Lower lobe of right lung (tissue), 2 donors: ENCODE results near the gene PRDM15. TPM values are rescaled to one million over a fixed set of nuclear protein-coding genes. Genes with fewer than 3 reads are reported as not detected.
A peak's percentile ranks its signal among the peaks of the same experiment; 100 is the strongest.

Experiments
- ATAC-seq, 2 donors: fragments of 200-7000 bp; cut with Tn5 transposase; one replicate each; pipeline ENCODE4 v1.9.1; 2020 to 2022; ENCODE audit warnings: mild to moderate bottlenecking in 2 of 2, moderate library complexity in 2 of 2
- DNase-seq: peaks from one replicate; pipeline ENCODE4 v3.0.0-alpha.2; 2020
- H3K27ac ChIP-seq: fragments of 200-600 bp; one replicate; pipeline ENCODE4 v1.8.0; 2022
- H3K27me3 ChIP-seq: fragments of 200-600 bp; one replicate; pipeline ENCODE4 v1.8.0; 2022; ENCODE audit warnings: low read depth
- H3K36me3 ChIP-seq: fragments of 200-600 bp; one replicate; pipeline ENCODE4 v1.8.0; 2022; ENCODE audit warnings: mild to moderate bottlenecking
- H3K4me1 ChIP-seq: fragments of 200-600 bp; one replicate; pipeline ENCODE4 v1.8.0; 2022
- H3K4me3 ChIP-seq: fragments of 200-600 bp; one replicate; pipeline ENCODE4 v1.8.0; 2022; ENCODE audit warnings: mild to moderate bottlenecking
- H3K9me3 ChIP-seq: fragments of 200-600 bp; one replicate; pipeline ENCODE4 v1.8.0; 2022
- CTCF ChIP-seq: fragments of 200-600 bp; IDR thresholded peaks from one replicate; pipeline ENCODE4 v1.8.0; 2022; ENCODE audit warnings: antibody characterized with exemption, mild to moderate bottlenecking
- intact Hi-C: fragments of 100-400 bp; cut with DNase I; formaldehyde crosslinking; loops from one replicate; pipeline ENCODE4 v1.11.0; 2022
- total RNA-seq: library from RNA; stranded (reverse); fragmentation: NEBNext Ultra II Directional; extraction: Animal tissue kit (Norgen Biotek cat#: 25700); gene quantifications from one replicate; pipeline ENCODE4 v1.2.1, GENCODE V29; 2021
- donor health status: DM: no; HTN: yes; CAD: no; lungs with severe emphysema.

The PRDM15 gene
- total RNA-seq, 1 donor from 2014 or later, result 6.6 TPM

GRCh38 chr21:41752231-41752681 is 126.9 kb downstream of the PRDM15 start:
- DNase-seq, result no peak
- no peak overlapping the region for H3K27ac ChIP-seq
- ATAC-seq, result peak; percentile 4 to 46

GRCh38 chr21:41751611-41752011 is 127.5 kb downstream of the PRDM15 start:
- no peaks in the 10 kb centered on the region for H3K9me3 ChIP-seq
- peak; percentile 76 to 80 for ATAC-seq
- TF ChIP-seq CTCF, result no peak
- no peak overlapping the region for H3K27ac ChIP-seq
- H3K36me3 ChIP-seq, result peaks cover 19% of the 10 kb centered on the region
- no peak overlapping the region for H3K4me3 ChIP-seq
- DNase-seq, result peak; percentile 81
- H3K4me1 ChIP-seq, result peaks cover 18% of the 10 kb centered on the region
- intact Hi-C loops, result no loop called here
- H3K27me3 ChIP-seq, result no peaks in the 10 kb centered on the region

More at GRCh38 chr21:41752231-41752681, 126.9 kb downstream of the PRDM15 start:
- intact Hi-C loops, result no loop called here
- H3K4me3 ChIP-seq, result no peak overlapping the region
- H3K27me3 ChIP-seq, result no peaks in the 10 kb centered on the region
- H3K4me1 ChIP-seq, result peaks cover 18% of the 10 kb centered on the region
- no peak for TF ChIP-seq CTCF
- H3K9me3 ChIP-seq, result no peaks in the 10 kb centered on the region
- H3K36me3 ChIP-seq, result peaks cover 20% of the 10 kb centered on the region

- no peak for DNase-seq
- TF ChIP-seq CTCF, result no peak
- H3K36me3 ChIP-seq, result peaks cover 9% of the 10 kb centered on the region
- no peak for ATAC-seq
- intact Hi-C loops, result no loop called here
- no peak overlapping the region for H3K27ac ChIP-seq
- peaks cover 18% of the 10 kb centered on the region for H3K4me1 ChIP-seq
- H3K9me3 ChIP-seq, result no peaks in the 10 kb centered on the region
- H3K27me3 ChIP-seq, result no peaks in the 10 kb centered on the region
- H3K4me3 ChIP-seq, result no peak overlapping the region
Observed at GRCh38 chr21:41750532-41751151, 128.5 kb downstream of the PRDM15 start.

GRCh38 chr21:41750051-41750450 is 129.1 kb downstream of the PRDM15 start:
- DNase-seq (no peak), ATAC-seq (no peak)
- no peaks in the 10 kb centered on the region for H3K27me3 ChIP-seq
- peaks cover 18% of the 10 kb centered on the region for H3K4me1 ChIP-seq
- no peak overlapping the region for H3K4me3 ChIP-seq
- H3K36me3 ChIP-seq, result peaks cover 11% of the 10 kb centered on the region
- intact Hi-C loops, result no loop called here
- no peak for TF ChIP-seq CTCF
- H3K27ac ChIP-seq, result no peak overlapping the region
- no peaks in the 10 kb centered on the region for H3K9me3 ChIP-seq

GRCh38 chr21:41749286-41749685 is 129.9 kb downstream of the PRDM15 start:
- DNase-seq (no peak), ATAC-seq (no peak)
- no peak for TF ChIP-seq CTCF
- Histone ChIP-seq H3K9me3 (no peaks in the 10 kb centered on the region), H3K27ac (no peak overlapping the region), H3K4me3 (no peak overlapping the region), H3K4me1 (peaks cover 18% of the 10 kb centered on the region), H3K36me3 (peaks cover 12% of the 10 kb centered on the region), H3K27me3 (no peaks in the 10 kb centered on the region)
- intact Hi-C loops, result no loop called here

Other genes with a start within 250 kb of the PRDM15 start
- gene RIPK4, start 112.3 kb downstream of the PRDM15 start, total RNA-seq, result 8.7 TPM
- gene C2CD2, start 74.7 kb upstream of the PRDM15 start, total RNA-seq, result 23.8 TPM
- 15.6 TPM for gene ZBTB21, start 131.0 kb upstream of the PRDM15 start, total RNA-seq
- gene UMODL1, start 192.0 kb upstream of the PRDM15 start, total RNA-seq, result 0.50 TPM